GM19324 (cell line): ENCODE results near the gene FSIP1.

Experiments used
- ATAC-seq: cut with Tn5 transposase; IDR thresholded peaks from one replicate; pipeline ENCODE4 v1.9.1; 2021; ENCODE audit warnings: mild to moderate bottlenecking, moderate library complexity; ENCODE audit not compliant: unreplicated experiment, low FRiP score

The FSIP1 gene

DNA sequence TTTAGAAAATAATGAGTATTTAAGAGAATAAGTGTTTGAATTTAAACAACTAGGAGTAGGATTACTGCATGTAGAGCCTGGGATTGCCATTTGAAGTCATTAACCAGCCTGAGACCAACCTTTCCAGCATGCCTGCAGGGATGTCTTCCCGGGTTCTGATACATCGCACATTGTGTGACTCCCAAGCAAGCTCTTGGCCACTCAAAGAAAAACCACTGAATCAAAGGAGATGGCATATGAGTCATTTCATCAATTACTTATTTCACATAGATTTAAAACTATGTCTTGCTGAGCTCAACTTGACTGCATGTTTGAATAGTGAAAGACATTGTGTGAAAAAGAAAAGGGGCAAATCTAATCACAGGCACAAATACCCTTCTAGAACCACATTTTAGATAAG lies 216.8 kb downstream of the FSIP1 start:
- no peak for ATAC-seq

DNA sequence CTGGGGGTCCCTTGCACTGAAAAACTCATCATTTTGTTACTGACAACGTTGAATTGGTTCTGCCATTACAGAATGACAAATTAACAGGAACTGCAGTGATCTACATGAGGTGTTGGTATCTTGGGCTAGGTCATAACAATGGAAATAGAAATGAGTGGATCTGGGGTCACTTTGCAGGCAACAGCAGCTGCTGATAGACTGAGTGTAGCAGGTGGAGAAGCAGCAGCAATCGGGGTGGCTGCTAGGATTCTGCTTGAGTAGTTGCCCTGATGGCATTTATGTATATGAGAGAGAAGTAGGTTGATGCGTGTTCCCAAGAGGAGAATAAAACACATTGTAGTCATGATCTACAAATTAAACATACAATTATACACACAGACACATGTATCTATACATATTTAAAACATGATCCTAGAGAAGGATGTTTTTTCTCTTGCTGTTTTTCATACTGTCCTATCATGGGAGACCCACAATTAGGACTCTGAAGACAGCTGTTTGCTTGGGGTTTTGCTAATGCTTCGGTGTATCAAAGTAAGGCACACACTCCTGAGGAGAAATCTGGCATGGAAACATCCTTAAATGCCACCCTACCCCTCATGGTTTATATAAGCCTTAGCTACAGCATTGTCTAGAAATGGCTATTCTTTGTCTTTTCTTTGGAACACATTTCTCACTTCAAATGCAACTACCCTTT lies 217.5 kb downstream of the FSIP1 start:
- ATAC-seq, result no peak

DNA sequence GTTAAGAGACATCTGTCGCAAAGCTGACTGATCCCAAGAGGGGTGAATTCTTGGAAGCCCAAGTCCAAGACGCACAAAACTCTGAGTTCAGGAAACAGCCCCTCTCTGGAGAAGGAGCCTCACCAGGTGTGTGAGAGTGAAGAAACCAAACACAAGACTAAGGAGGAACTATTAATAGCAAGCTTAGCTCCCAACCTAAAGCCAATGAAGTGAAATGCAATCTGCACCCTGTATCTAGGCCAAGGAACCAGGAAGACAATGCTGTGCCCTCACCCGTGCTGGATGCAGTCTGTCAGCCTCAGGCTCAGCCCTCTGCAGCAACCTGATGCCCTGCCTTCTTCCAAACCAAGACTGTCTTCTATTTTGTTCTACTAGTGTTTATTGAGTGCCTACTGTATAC lies 224.2 kb downstream of the FSIP1 start:
- ATAC-seq, result no peak

DNA sequence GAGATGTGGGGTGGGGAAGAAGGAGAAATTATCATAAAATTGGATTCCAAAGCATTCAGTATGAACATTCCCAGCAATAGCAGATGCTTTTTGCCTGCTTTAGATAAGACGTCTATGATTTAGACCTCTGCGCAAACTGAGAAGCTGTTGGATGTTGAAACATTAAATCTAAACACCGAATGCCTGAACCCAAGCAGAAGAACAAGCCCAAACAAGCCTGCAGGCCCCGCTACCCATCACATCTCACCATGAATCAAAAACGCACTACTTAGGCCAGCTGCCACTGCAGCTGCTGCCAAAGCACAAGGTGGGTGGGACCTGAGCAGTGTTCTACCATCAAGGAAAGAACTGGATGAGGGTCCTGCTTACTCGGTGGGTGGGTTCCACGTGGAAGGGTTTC lies 226.2 kb downstream of the FSIP1 start:
- no peak for ATAC-seq

DNA sequence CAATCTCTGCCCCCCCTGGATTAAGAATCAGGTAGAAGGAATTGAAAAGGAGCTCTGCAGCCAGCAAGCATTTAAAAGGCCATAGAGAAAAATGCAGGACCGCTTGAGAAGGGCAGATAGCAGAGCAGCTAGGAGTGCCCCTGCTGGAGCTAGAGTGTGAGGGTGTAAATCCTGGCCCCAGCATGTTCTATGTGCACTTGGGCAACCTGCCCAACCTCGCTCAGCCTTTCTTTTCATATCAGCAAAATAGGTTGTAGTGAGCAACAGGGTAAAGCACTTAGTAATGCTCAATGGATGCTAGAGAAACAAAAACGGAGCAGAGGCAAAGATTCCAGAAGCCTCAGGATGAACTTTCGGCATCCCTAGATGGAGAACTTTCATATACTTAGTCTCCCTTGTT lies 226.8 kb downstream of the FSIP1 start:
- no peak for ATAC-seq

DNA sequence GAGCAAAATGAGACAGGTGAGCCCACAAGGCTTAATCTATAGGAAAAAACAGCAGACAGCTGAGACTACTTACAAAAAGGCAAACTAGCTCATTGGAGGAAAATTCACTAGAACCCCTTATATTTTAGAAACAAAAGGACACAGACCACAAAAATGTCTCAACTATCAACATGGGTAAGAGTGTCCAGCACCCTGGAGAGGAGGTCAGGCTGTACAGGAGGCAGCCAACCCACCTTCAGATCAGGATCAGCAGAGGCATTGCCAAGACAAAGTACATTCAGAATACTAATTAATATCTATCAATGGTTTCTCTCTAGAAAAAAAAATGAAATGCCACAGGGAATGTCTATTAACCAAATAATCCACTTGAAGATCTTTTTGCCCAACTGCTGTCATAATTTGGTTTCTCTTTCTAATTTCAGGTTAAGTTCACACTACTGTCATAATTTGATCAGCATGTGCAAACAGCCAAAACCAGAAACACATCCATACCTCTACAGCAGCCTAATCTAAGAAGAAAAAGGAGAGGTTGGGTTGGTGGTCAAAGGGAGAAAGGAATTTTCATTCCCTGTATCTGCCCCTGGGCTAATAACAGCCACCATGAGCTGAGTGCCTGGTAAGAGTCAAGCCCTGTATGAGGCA lies 227.8 kb downstream of the FSIP1 start:
- no peak for ATAC-seq

DNA sequence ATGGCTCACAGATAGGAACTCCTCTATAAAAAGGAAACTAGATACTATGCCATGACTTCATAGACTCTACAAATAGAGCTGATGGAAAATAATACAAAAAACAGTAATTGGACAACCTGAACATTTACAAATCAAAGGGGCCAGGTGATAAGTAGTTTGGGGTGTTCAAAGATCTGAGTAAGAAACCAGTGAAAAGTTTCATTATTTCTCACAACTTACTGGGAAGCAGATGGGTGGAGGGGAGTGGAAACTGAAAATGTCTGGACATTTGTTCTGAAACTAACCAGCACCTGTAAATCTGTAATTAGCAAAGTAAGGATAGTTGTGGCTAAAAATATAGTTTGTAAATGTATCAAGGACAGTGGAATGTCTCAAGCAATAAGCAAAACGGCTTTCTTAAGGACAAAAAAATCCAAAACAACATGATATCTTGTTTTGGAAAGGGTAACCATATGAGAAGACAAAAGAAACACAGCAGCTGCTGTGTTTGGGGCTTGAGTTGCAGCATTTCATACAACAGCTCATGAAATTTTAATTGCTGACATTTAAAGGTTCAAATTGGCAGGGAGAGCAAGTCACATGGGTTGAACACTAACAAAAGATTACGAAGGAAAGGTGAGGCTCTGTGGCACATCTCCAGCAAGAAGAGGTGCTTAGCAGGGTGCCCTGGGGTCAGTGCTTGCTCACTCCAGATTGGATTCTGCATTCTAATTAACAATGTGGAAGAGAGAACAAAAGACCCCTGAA lies 228.5 kb downstream of the FSIP1 start:
- no peak for ATAC-seq

DNA sequence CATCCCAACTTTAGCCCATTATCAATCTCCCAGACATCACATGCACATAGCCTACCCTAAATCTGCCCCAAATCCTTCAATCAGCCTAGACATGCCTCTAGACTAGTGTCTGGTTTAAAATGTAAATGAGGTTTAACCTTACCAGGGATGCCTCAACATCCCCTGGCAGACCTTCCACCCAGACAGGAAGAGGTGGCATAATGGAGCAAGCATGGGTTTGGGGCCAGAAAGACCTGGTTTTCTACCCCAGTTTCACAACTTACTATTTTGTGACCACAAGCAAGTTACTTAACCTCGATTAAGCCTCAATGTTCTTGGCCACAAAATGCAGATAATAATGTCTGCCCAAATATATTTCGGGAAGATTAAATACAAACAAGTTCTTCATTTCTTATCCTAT lies 230.1 kb downstream of the FSIP1 start:
- ATAC-seq, result no peak

DNA sequence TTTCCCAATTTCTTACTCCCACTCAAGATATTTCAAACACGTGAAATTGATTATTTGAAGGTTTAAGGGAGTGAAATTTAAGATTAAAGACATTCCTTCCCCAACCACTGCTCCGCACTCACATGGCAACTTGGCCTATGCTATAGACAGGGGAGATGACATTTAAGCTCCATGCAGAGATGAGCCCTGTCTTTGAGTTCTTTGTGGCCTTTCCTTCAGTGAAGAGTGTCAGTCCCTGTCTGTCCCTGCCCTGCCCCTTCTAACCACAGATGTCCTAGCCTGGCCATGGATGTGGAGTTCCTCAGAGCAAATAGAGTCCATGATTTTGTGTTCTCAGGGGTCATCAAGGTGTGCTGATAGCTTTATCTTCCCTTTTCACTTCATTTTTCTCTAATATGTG lies 231.2 kb downstream of the FSIP1 start:
- no peak for ATAC-seq
